GM19328 (cell line): ENCODE data around the gene SFRP4.

ENCODE experiments used
- ATAC-seq: cut with Tn5 transposase; IDR thresholded peaks from one replicate; pipeline ENCODE4 v1.9.1; 2021; ENCODE audit warnings: mild to moderate bottlenecking, moderate library complexity; ENCODE audit not compliant: unreplicated experiment

SFRP4 gene

DNA sequence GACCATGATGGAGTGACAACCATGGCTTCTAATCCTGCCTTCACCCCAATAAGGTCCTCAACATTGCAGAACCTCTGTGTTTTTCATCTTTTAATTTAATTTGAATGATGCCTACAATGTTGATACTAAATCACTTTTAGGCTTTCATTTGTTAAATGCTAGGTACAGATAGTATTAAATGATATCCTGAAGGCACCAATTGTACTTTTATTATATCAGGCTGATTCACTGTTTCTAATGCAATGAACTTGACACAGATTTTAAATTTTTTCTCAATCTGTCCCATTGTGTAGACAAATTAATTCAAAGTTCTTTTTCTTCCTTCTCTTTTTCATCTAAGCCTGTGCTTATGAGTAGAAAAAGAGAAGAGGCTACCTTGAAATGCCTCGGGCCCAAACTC lies 9.0 kb upstream of the SFRP4 start:
- ATAC-seq = no peak

DNA sequence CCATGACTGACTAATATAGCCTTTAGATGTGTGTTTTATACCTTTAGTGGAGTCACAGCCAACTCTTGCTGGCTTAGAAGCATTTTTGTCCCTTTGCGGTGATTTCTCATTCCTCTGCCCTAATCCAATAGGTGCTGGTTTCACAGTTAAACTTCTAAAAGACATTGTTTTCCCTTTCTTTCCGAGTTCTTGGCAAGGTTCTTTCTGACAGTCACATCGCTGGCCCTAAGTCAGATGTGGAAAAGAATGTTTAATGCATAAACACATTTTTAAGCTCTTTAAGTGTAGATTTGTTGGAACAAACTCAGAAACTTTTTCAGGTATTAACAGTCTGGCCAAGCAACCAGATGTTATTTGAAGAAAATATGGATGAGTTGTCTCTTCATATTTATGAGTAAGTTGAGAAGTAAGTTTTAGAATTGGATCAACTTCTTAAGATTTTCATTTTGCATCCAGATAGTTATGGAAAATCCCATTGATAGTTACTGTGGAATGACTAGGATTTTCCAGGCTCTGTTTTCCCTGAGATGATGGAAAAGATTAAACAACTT lies 7.9 kb upstream of the SFRP4 start:
- no peak for ATAC-seq

- no peak for ATAC-seq
Observed at GRCh38 chr7:37923996-37924395, 7.4 kb upstream of the SFRP4 start.

GRCh38 chr7:37921876-37922275 lies 5.3 kb upstream of the SFRP4 start:
- no peak for ATAC-seq

DNA sequence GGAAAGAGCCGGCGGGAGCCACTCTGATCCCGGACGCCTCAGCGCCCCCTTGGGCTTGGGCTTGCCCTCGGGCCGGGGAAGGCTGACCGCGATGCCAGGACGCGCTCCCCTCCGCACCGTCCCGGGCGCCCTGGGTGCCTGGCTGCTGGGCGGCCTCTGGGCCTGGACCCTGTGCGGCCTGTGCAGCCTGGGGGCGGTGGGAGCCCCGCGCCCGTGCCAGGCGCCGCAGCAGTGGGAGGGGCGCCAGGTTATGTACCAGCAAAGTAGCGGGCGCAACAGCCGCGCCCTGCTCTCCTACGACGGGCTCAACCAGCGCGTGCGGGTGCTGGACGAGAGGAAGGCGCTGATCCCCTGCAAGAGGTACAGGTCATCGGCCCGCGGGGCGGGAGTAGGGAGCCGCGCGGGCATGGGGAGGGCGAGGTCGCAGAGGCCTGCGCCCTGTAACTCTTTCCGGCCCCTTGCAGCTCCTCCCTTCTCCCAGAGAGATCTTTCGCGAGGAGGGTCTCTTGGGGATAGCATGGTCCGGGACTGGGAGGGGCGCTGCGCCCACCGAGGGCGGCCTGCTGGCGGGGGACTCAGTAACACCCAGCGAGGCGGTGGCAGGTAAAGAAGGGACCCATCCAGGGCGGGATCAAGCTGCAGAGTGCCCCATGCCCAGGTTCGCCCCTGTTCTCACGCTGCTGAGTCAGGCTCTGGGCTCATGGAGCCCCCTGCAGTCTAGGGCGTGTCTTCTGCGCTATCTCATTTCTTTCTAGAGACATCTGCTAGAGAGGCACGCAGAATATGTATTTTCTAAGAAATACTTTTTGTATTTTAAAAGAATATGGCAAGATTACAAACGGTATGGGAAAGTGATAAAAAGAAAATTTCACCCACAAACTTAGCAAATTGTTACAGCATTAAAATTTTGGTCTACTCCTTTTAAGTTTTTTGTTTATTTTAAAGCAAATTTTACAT lies 4.5 kb upstream of the SFRP4 start:
- no peak for ATAC-seq

GRCh38 chr7:37920305-37920848 lies 3.8 kb upstream of the SFRP4 start, which contains the start of gene EPDR1:
EPDR1 (plus strand) TSS chr7:37920640; CDS start chr7:37920940, 300 bp downstream.
- no peak for ATAC-seq

- ATAC-seq = no peak
Observed at GRCh38 chr7:37918526-37918925, 1.9 kb upstream of the SFRP4 start.

DNA sequence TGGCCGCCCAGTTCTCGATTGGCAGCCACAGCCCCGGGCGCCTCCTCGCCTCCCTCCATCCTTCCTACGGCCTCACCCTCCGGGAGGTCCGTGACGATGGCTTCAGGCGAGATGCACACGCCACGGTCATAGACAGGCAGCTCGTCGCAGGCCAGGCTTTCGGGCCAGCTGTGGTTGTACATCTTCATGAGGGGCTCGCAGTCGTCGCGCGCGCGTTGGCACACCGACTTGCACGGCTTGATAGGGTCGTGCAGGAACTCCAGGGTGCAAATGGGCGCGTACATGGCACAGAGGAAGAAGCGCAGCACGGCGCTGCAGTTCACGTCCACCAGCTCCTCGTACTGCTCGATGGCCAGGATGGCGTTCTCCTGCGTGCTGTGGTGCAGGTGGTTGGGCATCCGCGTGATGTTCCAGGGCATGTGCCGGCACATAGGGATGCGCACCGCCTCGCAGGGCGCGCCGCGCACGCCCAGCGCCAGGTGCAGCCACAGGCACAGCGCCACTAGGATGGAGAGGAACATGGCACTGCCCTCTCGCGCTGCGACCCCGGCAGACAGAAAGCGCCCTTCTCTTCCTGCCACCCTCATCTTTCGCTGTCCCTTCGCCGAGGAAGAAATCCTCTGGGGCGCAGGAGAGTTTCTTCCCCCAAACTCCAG lies 472 bp downstream of the SFRP4 start:
- ATAC-seq = no peak

GRCh38 chr7:37915438-37915837 lies 1.2 kb downstream of the SFRP4 start:
- ATAC-seq = no peak

DNA sequence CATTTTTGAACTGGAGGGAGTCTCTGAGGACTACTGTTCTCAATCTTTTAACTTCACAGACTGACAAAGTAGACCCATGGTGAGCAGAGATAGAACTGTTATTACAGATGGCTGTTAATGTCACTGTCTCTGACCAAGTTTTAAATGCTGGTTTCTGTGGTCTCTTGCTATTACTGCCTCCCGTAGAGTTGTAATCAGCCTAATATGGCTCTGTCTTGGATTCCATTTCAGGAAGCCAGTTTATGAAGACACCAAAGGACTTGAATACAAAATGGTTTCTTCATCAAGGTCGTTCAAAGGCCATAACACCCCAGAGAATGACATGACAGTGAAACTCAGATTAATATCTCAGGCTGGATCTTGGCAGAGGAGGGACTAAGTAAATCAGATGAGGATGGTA lies 3.9 kb downstream of the SFRP4 start:
- no peak for ATAC-seq

- ATAC-seq = no peak
Observed at GRCh38 chr7:37908221-37908788, 8.3 kb downstream of the SFRP4 start.

- no peak for ATAC-seq
Observed at GRCh38 chr7:37901890-37902524, 14.6 kb downstream of the SFRP4 start.

DNA sequence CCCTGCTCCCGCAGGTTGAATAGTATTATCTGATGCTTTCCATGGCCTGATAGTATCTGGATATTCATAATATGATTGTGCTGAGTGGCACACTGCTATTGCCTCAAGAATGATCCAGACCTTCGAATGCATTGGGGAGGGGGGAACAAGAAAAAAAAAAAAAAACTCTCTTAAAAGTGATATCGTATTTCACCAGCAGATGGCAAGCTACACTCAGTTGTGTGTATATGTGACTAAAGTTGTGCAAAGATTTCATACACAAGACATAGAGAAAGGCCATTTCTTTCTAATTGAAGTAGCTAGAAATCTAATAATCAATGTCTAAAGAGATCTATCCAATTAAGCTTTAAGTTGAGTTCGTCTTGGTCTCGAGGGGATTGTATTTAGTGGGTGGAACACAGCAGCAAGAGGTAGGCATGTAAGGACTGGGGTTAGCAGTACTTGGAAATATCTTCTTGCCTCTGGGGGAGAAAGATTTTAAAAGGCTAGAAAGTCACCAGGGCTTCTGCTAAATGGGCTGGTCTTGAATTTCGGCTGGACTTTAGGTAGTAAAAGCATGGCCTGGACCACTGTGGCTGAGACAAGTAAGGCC lies 15.3 kb downstream of the SFRP4 start:
- ATAC-seq = no peak

DNA sequence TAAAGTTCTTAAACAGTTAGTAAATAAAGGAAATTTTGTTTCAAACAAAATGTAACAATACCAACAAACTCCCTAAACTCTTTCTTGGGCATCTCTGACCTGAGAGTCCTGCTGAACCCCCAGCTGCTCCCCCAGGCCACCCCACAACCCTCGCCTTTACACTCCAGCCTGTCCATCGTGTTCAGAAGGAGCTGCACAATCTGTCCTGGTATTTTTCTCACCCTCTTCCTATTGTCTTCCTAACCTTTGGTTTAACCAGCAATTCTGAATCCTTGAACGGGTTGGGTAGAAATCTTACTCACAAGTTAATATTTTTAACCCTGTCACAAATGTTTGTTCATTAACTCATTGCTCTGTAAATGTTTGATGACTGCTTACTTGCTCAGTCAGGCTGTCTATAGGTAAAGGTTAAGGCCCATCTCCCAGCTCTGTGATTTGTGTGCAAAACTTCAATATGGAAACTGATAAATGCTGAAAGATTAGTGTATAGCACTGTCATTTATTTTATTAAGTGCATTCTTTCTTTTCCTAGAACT lies 16.8 kb downstream of the SFRP4 start:
- ATAC-seq = no peak

DNA sequence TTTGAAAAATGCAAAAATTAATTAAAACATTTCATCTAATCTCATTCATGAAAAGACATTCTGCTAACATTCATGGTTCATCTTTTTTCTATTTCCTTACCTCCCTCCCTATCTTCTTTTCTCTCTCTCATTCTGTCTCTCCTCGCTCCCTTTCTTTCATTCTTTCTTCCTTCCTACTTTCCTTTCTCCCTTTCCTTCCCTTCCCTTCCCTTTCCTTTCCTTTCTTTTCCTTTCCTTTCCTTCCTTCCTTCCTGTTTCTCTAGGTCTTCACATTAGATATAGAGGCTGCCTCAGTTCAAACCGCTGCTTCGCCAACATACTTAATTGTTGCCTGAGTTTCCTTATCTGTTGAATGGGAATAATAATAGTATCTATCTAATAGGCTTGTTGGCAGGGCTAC lies 21.9 kb downstream of the SFRP4 start:
- no peak for ATAC-seq

DNA sequence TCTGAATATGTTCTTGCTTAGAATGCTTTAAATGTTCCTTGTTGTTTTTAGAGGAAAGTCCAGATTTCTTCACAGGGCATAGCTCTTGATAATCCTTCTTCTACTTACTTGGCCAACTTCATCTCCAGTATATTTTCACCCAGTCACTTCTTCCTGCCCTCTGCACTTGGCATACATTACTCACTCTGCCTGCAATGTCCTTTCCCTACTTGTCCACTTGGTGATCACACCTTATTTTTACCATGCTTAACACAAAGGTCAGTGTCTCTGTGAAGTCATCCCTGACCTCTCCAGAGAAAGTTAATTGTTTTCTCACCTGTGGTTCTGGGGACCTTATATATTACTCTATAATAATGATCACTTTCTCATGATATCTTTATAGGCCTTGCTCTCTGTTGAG lies 23.3 kb downstream of the SFRP4 start:
- no peak for ATAC-seq

- no peak for ATAC-seq
Observed at GRCh38 chr7:37882086-37882485, 34.5 kb downstream of the SFRP4 start.
